BE2C (cell line): ENCODE data around the gene PALM.
A peak's percentile ranks its signal among the peaks of the same experiment; 100 is the strongest.

Experiments
- DNase-seq: peaks from one replicate; pipeline ENCODE4 v3.0.0-alpha.2; 2020
- H3K27me3 ChIP-seq: fragments of 250-450 bp; sonication (Bioruptor Pico); 2 replicates; pipeline ENCODE4 v1.5.1; 2020; ENCODE audit warnings: mild to moderate bottlenecking
- H3K36me3 ChIP-seq: fragments of 250-450 bp; sonication (Bioruptor Pico); 2 replicates; pipeline ENCODE4 v1.5.1; 2020; ENCODE audit warnings: mild to moderate bottlenecking
- H3K4me1 ChIP-seq: fragments of 250-450 bp; sonication (Bioruptor Pico); 2 replicates; pipeline ENCODE4 v1.5.1; 2020
- H3K4me3 ChIP-seq: 2 replicates; pipeline ENCODE4 v1.5.1; 2011; ENCODE audit warnings: low read depth, low read length
- H3K9me3 ChIP-seq: fragments of 250-450 bp; sonication (Bioruptor Pico); 2 replicates; pipeline ENCODE4 v1.5.1; 2020
- CTCF ChIP-seq: IDR thresholded peaks from 2 replicates; pipeline ENCODE4 v1.5.1; 2012; ENCODE audit warnings: mild to moderate bottlenecking, low read depth, low read length

The PALM gene

GRCh38 chr19:795691-796581, 87.2 kb downstream of the PALM start:
- no peaks in the 10 kb centered on the region for H3K27me3 ChIP-seq
- peaks cover 3% of the 10 kb centered on the region for H3K4me1 ChIP-seq
- no peak for TF ChIP-seq CTCF
- peaks cover 31% of the 10 kb centered on the region for H3K36me3 ChIP-seq
- no peak for DNase-seq
- peak overlapping the region; percentile 72 for H3K4me3 ChIP-seq
- H3K9me3 ChIP-seq = no peaks in the 10 kb centered on the region

- H3K4me3 ChIP-seq = peak within 1 kb of the TSS; percentile 96
- H3K27me3 ChIP-seq = no peaks in the 10 kb centered on the region
- H3K9me3 ChIP-seq = no peaks in the 10 kb centered on the region
- peaks cover 13% of the 10 kb centered on the region for H3K4me1 ChIP-seq
- peak; percentile 100 for DNase-seq
- H3K36me3 ChIP-seq = peaks cover 40% of the 10 kb centered on the region
- TF ChIP-seq CTCF = peak; percentile 8; the same call in 1 of the 2 replicates
Observed at GRCh38 chr19:796692-797527, 88.2 kb downstream of the PALM start, which contains the start of gene PTBP1. Gene PTBP1, plus strand, starts transcription at chr19:797452. Its CDS starts 46 bp downstream, at chr19:797498.
